Measurements from ENCODE around the gene RAB9B.

DNA sequence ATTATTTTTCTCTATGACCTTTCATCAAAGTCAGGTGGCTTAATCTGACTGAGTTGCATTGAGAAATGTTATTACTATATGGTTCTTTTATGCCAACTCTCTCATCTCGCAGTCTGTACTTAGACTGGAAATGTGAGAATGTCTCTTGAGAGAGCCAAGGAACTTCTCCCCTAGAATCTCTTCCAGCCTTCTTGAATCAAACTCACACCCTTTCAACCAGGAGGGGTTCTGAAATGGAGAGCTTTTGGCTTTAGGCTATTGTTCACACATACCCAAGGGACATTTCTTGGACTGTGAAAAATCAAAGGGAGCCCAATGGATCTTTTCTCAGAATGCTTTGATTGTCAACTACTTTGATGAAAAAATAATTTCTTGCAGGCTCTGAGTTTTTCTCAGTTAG lies 50.4 kb downstream of the RAB9B start:
- TF ChIP-seq, protein P1, sequence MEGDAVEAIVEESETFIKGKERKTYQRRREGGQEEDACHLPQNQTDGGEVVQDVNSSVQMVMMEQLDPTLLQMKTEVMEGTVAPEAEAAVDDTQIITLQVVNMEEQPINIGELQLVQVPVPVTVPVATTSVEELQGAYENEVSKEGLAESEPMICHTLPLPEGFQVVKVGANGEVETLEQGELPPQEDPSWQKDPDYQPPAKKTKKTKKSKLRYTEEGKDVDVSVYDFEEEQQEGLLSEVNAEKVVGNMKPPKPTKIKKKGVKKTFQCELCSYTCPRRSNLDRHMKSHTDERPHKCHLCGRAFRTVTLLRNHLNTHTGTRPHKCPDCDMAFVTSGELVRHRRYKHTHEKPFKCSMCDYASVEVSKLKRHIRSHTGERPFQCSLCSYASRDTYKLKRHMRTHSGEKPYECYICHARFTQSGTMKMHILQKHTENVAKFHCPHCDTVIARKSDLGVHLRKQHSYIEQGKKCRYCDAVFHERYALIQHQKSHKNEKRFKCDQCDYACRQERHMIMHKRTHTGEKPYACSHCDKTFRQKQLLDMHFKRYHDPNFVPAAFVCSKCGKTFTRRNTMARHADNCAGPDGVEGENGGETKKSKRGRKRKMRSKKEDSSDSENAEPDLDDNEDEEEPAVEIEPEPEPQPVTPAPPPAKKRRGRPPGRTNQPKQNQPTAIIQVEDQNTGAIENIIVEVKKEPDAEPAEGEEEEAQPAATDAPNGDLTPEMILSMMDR (IDR thresholded peaks at IDR 0.05): no peak
- TF ChIP-seq RAD21 (IDR thresholded peaks at IDR 0.05; ENCODE audit: low read length) (no peak), EP300 (IDR thresholded peaks at IDR 0.05; ENCODE audit: borderline replicate concordance in 1 of 2, low read depth in 1 of 2, low read length in 1 of 2) (no peak), FOSL2 (IDR thresholded peaks at IDR 0.05; ENCODE audit: borderline replicate concordance, low read depth) (no peak), TEAD4 (IDR thresholded peaks at IDR 0.05; ENCODE audit: borderline replicate concordance, insufficient read depth) (no peak), MEF2A (IDR thresholded peaks at IDR 0.05; ENCODE audit: borderline replicate concordance, low read depth) (no peak), JUND (IDR thresholded peaks at IDR 0.05) (no peak)
- TF ChIP-seq, protein P2, sequence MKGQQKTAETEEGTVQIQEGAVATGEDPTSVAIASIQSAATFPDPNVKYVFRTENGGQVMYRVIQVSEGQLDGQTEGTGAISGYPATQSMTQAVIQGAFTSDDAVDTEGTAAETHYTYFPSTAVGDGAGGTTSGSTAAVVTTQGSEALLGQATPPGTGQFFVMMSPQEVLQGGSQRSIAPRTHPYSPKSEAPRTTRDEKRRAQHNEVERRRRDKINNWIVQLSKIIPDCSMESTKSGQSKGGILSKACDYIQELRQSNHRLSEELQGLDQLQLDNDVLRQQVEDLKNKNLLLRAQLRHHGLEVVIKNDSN (IDR thresholded peaks at IDR 0.05; ENCODE audit: borderline replicate concordance, low read depth): no peak
